NCI-H128 (cell line): ENCODE results near the gene PHF20.
A peak's percentile ranks its signal among the peaks of the same experiment; 100 is the strongest.
"Not testable (repeated sequence)": the region's sequence is repeated elsewhere in the genome, so short reads cannot be mapped to it uniquely, and the experiment has no call there.

Source experiments
- DNase-seq: peaks from one replicate; lab custom pipeline; 2025; ENCODE audit not compliant: unreplicated experiment; lab: John Stamatoyannopoulos, UW

Gene PHF20

GRCh38 chr20:35771689-35772562 lies at the start of gene PHF20:
TSS of gene PHF20 (plus strand) at chr20:35772015. CDS start at chr20:35801523, 29,508 bp downstream.
- DNase-seq = peak; percentile 83

GRCh38 chr20:35723275-35723639 lies 48.6 kb upstream of the PHF20 start:
- not testable (repeated sequence) for DNase-seq

- DNase-seq = not testable (repeated sequence)
Measured at GRCh38 chr20:35723652-35724320, 48.0 kb upstream of the PHF20 start.

DNA sequence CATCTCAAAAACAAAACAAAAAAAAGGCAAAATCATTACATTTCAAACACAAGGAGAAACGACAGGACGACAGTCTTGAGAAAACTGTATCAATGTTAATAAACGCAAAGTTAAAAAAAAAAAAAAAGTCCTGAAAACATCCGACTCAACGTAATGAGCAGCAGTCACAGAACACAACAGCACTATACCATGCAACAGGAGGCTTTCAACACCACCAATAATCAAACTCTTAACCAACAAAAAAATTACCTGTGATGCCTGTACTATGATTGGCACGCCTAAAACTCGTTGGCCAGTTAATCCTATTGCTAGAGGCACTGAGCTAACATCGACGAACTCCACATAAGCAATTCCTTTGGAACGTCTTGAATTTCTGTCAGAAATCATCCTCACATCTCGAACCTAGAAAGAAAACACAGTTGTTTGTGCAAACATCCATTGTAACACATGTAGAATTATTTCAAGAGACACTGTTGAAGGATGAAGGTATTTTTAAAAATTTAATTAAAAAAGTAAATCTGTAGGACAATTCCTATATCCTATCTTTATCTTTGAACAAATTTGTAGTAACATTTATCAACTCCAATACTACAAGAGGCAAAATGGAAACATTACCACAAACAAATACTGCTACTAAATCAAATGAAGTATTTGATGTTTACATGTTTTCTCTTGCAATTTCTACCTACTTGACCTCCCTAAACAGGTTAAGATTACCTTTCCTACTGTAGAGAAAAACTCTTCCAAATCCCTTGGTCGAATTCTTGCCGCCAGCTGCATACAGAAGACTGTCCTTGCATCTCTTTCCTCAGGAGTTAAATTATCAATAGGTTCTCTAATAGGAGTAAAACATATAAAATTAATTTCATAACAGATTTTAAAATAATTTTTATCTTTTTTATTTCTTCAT lies 47.2 kb upstream of the PHF20 start:
- DNase-seq = no peak

DNA sequence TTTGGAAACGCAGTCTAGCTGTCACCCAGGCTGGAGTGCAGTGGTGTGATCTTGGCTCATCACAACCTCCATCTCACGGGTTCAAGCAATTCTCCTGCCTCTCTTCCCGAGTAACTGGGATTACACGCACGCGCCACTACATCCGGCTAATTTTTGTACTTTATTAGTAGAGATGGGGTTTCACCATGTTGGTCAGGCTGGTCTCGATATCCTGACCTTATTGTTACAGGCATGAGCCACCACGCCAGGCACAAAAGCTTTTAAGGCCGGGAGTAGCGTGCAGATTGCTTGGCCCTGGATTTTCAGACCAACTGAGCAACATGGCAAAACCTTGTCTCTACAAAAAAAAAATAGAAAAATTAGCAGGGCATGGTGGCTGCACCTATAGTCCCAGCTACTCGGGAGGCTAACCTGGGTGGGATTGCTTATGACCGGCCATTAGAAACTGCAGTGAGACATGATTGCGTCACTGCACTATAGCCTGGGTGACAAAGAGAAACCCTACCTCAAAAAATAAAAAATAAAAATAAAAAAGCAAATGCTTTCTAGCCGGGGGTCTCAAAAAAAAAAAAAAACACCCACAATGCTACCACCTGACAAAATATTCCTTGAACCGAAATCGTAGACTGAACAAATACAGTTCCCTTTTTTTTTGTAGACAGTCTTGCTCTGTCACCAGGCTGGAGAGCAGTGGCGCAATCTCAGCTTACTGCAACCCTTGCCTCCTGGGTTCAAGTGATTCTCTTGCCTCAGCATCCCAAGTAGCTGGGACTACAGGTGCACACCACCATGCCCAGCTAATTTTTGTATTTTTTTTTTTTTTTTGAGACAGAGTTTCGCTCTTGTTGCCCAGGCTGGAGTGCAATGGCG lies 44.7 kb upstream of the PHF20 start:
- DNase-seq = no peak

- no peak for DNase-seq
Measured at GRCh38 chr20:35729283-35729807, 42.5 kb upstream of the PHF20 start.

GRCh38 chr20:35729836-35730582 lies 41.8 kb upstream of the PHF20 start:
- no peak for DNase-seq

DNA sequence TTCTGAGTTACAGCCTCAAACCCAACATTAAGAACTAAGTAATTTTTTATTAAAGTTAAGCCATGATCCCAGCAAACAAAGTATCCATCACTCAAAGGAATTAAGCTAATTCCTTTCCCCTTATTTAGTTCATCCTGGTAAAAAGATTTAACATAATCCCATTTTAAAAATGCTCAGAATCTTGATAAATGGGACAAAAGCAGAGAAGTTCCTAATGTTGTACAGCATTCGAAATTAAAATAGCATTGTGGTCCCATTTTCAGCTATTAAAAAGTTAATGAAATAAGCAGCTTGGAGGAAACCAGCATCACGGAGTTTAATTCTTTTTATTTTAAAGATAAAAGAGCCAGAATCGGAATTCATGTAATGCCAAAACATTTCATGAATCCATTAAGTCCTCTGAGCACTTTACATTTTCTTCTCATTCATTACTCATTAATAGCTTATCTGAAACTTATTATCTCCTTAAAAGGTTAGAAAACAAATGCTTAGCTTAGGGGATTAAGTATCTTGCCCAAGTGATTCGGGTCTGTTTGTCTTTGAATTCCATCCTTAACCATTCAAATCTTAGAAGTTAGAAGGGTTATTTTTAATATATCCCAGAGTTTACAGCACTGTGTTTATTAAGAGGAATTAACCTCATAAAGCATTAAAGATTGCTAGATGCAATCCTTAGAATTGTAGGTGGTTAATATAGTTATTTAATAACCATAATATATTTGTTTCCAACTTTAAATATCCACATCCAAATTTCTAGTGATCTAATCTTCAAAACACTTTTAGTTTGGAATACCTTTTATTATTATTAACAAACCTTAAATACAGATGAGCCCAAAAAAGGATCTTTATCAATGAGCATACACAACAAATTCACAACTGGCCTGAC lies 41.0 kb upstream of the PHF20 start:
- DNase-seq = no peak

DNA sequence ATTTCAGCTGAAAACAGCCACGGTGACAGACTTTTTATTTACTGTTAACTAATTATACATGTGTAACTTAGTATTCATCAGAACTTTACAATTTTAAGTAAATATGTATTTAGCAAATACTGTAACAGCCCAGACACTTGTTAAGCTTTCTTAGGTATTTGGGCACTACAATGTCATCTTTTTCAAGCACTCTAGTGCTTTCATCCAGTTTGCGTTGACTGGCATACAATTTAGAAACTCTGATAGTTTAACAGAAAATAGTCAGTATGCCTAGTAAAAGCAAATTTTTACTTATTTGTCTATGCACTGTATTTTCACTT lies 40.4 kb upstream of the PHF20 start:
- DNase-seq = no peak

DNA sequence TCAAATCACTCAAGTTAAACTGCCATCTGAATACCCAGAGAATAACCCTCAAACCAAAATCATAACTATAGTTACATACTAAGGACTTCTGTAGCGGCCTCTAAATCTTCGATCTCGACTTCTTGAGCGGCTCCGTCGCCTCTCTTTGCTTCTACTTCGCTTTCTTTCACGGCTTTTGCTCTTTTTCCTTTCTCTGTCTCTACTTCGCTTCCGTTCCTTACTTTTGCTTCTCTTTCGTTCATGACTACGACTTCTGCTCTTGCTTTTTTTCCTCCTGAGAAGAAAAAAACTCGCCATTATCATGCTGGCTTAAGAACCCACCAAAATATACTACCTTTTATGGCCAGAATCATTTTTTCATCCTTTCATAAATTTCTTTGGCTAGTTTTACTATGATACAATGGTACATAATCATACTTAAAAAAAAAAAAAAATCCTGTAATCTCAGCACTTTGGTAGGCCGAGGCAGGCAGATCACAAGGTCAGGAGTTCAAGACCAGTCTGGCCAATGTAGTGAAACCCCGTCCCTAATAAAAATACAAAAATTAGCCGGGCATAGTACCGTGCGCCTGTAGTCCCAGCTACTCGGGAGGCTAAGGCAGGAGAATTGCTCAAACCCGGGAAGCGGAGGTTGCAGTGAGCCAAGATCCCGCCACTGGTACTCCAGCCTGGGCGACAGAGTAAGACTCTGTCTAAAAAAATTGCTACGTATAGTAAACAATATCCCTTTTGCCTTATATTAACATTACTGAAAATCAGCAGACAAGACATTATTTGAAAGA lies 39.8 kb upstream of the PHF20 start:
- no peak for DNase-seq

- no peak for DNase-seq
Measured at GRCh38 chr20:35732644-35732982, 39.2 kb upstream of the PHF20 start.

DNA sequence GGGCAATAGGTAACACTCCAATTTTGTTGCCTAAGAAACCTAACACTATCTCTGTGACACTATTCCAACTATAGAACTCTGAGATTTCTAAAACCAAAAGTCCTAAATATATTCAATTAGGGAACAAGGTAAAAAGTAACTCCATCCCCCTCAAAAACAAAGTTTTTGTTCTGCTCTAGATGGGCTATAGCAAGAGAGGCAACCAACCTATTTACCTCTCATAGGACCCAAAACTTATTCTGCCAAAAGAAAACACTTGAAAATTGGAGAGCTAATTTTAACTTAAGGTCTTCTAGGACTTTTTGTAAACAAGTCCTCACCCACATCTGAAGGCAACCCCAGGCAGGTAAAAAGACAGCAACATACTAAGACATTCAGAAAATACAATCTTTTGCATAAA lies 37.4 kb upstream of the PHF20 start:
- DNase-seq = no peak

DNA sequence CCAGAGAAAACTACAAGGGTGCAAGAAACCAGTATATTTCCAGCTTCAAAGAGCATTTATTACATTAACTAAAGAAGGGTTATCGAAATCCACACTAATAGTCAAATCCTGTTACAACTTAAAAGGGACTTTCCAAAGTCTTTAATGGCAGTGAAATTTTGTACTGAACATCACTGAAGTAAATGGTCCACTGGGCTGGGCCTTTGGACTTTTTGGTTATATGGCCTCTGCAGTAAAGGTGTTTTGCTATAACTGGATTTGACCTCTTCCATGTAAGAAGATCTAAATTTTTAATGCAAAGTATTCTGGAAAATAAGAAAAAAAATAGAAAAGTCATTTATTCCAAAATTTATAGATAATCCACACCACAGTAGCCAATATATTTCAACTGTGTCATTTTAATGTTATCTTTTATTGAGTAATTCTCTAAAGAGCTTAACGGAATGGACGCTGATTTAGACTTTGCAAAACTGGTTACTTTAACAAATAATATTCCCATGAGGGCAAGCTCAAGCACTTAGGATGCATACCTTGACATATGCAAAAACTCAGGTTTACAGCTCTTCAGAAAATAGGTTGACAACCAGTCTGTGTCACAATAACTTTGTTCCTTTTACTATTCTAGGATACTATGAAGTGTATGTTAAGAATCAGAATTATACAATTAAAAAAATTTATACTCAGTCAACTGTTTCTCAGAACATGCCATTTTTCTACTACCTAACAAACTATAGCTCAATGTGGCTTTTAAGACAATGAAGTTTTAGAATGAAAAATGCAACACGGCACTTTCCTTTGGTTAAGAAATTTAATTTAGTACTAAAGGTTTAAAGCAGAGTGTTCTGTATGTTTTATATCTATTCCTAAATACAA lies 36.8 kb upstream of the PHF20 start:
- no peak for DNase-seq

DNA sequence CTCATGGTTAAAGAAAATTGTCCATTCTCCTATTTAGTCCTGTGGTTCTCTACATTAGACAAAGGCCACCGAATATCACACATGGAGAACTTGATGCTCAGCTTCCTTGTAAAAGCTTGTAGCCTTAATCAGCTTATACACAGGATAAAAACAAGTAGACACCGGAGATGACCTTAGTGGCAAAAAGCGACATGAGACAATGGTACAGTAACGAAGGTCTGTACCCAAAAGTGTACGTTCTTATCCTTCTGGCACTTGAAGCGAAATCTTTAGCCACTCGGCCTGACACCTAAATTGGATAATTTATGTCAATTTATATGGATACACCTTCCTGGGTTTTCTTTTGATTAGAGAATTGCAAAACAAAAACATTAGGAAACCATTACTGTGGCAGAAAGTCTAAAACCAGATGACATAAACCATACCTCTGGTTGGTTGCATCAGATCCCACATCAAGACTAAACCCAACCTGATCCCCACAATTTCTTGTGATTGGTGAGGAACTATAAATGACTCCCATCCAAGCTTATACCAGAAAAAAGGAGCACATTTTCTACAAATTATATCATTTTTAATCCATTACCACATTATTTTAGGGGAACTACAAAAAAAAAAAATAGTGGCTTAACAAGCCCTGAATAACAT lies 35.9 kb upstream of the PHF20 start:
- DNase-seq = no peak

DNA sequence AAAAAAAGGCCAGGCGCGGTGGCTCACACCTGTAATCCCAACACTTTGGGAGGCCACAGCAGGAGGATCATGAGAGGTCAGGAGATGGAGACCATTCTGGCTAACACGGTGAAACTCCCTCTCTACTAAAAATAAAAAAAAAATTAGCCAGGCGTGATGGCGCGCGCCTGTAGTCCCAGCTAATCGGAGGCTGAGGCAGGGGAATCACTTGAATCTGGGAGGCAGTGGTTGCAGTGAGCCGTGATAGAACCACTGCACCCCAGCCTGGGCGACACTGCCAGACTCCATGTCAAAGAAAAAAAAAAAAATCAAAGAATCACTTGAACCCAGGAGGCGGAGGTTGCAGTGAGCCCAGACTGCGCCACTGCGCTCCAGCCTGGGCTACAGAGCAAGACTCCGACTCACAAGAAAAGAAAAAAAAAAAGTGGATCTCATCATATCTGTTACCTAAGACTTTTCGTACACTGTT lies 33.9 kb upstream of the PHF20 start:
- no peak for DNase-seq

GRCh38 chr20:35738410-35739179 lies 33.2 kb upstream of the PHF20 start:
- no peak for DNase-seq
